Mesendoderm (in vitro differentiated cells): ENCODE results near the gene AFF2.

Experiments used
- DNase-seq: peaks from one replicate; pipeline ENCODE4 v3.0.0; 2013
- H2AK5ac ChIP-seq: 2 replicates; pipeline ENCODE4 v1.6.1; 2013; ENCODE audit warnings: low read length, inconsistent platforms
- H2BK120ac ChIP-seq: 2 replicates; pipeline ENCODE4 v1.6.1; 2013; ENCODE audit warnings: low read depth, mild to moderate bottlenecking, low read length, moderate library complexity, mixed read lengths
- H2BK15ac ChIP-seq: replicated peaks from 2 replicates; pipeline ENCODE4 v1.6.1; 2013; ENCODE audit warnings: low read depth, mild to moderate bottlenecking, moderate library complexity
- H2BK5ac ChIP-seq: 2 replicates; pipeline ENCODE4 v1.6.1; 2013; ENCODE audit warnings: low read length, inconsistent platforms
- H3K18ac ChIP-seq: 2 replicates; pipeline ENCODE4 v1.6.1; 2013; ENCODE audit warnings: mild to moderate bottlenecking, low read length, mixed read lengths
- H3K23ac ChIP-seq: one replicate; pipeline ENCODE4 v1.6.1; 2013; ENCODE audit warnings: low read length
- H3K27ac ChIP-seq: 2 replicates; pipeline ENCODE4 v1.5.1; 2013; ENCODE audit warnings: low read depth, mild to moderate bottlenecking, inconsistent platforms, low read length, moderate library complexity
- H3K27me3 ChIP-seq: 2 replicates; pipeline ENCODE4 v1.6.1; 2013; ENCODE audit warnings: low read length, control low read depth, mild to moderate bottlenecking, inconsistent platforms; ENCODE audit not compliant: insufficient read depth, poor library complexity
- H3K36me3 ChIP-seq: 2 replicates; pipeline ENCODE4 v1.6.1; 2013; ENCODE audit warnings: low read length, inconsistent platforms; ENCODE audit not compliant: control insufficient read depth, insufficient read depth
- H3K4ac ChIP-seq: one replicate; pipeline ENCODE4 v1.6.1; 2013; ENCODE audit warnings: low read depth, mild to moderate bottlenecking, low read length, moderate library complexity
- H3K4me1 ChIP-seq: 2 replicates; pipeline ENCODE4 v1.6.1; 2013; ENCODE audit warnings: low read depth, low read length, inconsistent platforms; ENCODE audit not compliant: control insufficient read depth
- H3K4me2 ChIP-seq: 2 replicates; pipeline ENCODE4 v1.6.1; 2013; ENCODE audit warnings: low read length
- H3K4me3 ChIP-seq: 2 replicates; pipeline ENCODE4 v1.5.1; 2013; ENCODE audit warnings: mild to moderate bottlenecking, low read length
- H3K56ac ChIP-seq: one replicate; pipeline ENCODE4 v1.6.1; 2013; ENCODE audit warnings: low read length
- H3K79me1 ChIP-seq: 2 replicates; pipeline ENCODE4 v1.6.1; 2013; ENCODE audit warnings: low read length, inconsistent platforms
- H3K79me2 ChIP-seq: 2 replicates; pipeline ENCODE4 v1.6.1; 2013; ENCODE audit warnings: mild to moderate bottlenecking, low read length; ENCODE audit not compliant: control insufficient read depth, insufficient read depth
- H3K9ac ChIP-seq: 2 replicates; pipeline ENCODE4 v1.6.1; 2013; ENCODE audit warnings: low read length, inconsistent platforms
- H4K5ac ChIP-seq: one replicate; pipeline ENCODE4 v1.6.1; 2013; ENCODE audit warnings: low read length
- H4K8ac ChIP-seq: one replicate; pipeline ENCODE4 v1.6.1; 2013; ENCODE audit warnings: low read depth, mild to moderate bottlenecking, control low read depth, low read length, moderate library complexity
- WGBS: extraction: QIAGEN DNeasy Blood & Tissue Kit; methylation state at CpG from one replicate; pipeline ENCODE4 v1.1.7; 2013; ENCODE audit warnings: low lambda C conversion rate, missing lambda C conversion rate; ENCODE audit not compliant: insufficient coverage; ENCODE audit errors: extremely low coverage; 5-methylcytosine and 5-hydroxymethylcytosine counted together

AFF2 gene

DNA sequence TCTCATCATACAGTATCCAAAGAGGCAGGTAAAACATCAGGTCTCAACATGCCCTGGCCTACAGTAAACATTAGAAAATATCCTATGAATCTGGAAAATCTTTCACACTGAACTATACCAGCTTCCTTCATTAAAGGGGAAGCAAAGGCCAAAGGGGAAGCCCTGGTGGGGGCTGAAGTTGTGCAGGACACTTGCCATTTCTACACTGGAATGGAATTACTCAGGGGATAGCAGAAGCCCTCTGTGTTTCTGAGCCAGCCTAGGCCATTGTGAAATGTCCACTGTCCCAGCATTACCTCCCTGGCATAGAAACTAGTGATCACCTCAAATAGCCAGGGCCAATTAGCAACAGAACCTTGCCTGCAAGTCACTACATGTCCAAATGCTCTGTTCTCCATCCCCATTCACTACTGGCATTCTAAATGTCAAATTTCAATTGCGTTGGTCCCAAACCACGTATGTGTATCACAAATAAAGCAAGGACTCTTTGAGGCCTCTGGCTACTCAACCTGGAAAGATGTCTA lies 429.9 kb downstream of the AFF2 start:
- H2BK5ac ChIP-seq, result no peak overlapping the region
- no peak overlapping the region for H3K9ac ChIP-seq
- H3K56ac ChIP-seq, result no peak overlapping the region
- H3K23ac ChIP-seq, result no peak overlapping the region
- no peak overlapping the region for H4K8ac ChIP-seq
- H3K79me1 ChIP-seq, result no peaks in the 10 kb centered on the region
- no peak overlapping the region for H3K27ac ChIP-seq
- no peak overlapping the region for H2AK5ac ChIP-seq
- no peak overlapping the region for H3K4me2 ChIP-seq
- no peak overlapping the region for H4K5ac ChIP-seq
- H2BK15ac ChIP-seq, result no peak overlapping the region
- H3K4me1 ChIP-seq, result no peaks in the 10 kb centered on the region
- DNase-seq, result no peak
- H3K27me3 ChIP-seq, result no peaks in the 10 kb centered on the region
- no peak overlapping the region for H2BK120ac ChIP-seq
- no peak overlapping the region for H3K18ac ChIP-seq
- WGBS, result no CpG with 5 or more reads among the region's 2 CpGs
- no peaks in the 10 kb centered on the region for H3K36me3 ChIP-seq
- H3K4me3 ChIP-seq, result no peak overlapping the region
- no peak overlapping the region for H3K4ac ChIP-seq
- H3K79me2 ChIP-seq, result no peaks in the 10 kb centered on the region

- no peaks in the 10 kb centered on the region for H3K36me3 ChIP-seq
- no peak overlapping the region for H2BK15ac ChIP-seq
- no peak overlapping the region for H4K5ac ChIP-seq
- no peak overlapping the region for H3K18ac ChIP-seq
- no peak overlapping the region for H3K23ac ChIP-seq
- H3K4me1 ChIP-seq, result no peaks in the 10 kb centered on the region
- H3K27me3 ChIP-seq, result no peaks in the 10 kb centered on the region
- H3K56ac ChIP-seq, result no peak overlapping the region
- H2BK120ac ChIP-seq, result no peak overlapping the region
- H3K4ac ChIP-seq, result no peak overlapping the region
- no peaks in the 10 kb centered on the region for H3K79me2 ChIP-seq
- no peak overlapping the region for H2BK5ac ChIP-seq
- H4K8ac ChIP-seq, result no peak overlapping the region
- H3K4me2 ChIP-seq, result no peak overlapping the region
- no peak overlapping the region for H2AK5ac ChIP-seq
- no CpG with 5 or more reads among the region's 4 CpGs for WGBS
- no peak for DNase-seq
- H3K9ac ChIP-seq, result no peak overlapping the region
- no peak overlapping the region for H3K27ac ChIP-seq
- no peak overlapping the region for H3K4me3 ChIP-seq
- no peaks in the 10 kb centered on the region for H3K79me1 ChIP-seq
Observed at GRCh38 chrX:148933881-148934280, 433.5 kb downstream of the AFF2 start.

DNA sequence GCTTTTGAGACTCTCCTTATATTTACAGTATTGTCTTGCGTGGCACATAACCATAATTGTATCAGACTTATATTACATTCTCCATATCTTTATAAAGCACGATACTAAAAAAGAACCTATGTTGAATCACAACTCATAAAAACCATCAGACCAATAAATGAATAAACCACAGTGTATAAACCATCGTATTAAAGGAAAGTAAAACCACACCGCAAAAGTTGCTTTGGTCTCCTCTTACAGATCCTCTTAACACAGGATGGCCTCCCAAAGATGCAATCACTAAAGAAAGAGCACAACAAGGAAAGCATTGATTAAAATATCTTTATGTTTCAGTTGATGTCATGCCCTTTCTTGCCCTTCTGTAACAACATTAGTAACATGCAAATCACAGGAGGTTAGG lies 437.9 kb downstream of the AFF2 start:
- H2BK5ac ChIP-seq, result no peak overlapping the region

DNA sequence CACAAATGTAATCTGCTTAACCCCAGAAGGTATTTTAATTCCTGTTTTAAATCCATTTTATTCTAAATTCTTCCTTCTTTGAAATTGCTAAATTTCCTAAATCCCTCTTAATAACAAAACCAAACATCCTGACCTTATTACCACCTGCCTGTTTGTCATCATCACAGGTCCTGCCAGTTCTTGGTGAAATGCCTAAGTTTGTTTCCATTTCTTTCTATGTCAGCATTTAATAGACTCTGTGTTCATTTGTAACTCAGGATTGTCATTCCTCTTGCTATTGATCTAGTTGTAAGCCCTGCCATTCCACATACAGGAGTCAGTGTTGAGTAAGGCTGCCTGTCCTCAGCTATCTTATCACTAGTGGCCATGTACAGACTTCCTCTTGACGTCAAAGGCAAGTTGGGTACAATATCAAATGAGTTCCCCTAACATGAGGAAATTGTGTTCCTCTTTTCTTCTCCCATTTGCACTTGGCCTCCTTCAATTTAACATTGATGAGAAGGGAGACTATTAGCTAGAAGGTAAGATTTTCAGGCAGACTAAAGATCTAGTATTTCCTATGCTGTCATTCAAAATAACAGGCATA lies 440.1 kb downstream of the AFF2 start:
- no peaks in the 10 kb centered on the region for H3K36me3 ChIP-seq
- no peak overlapping the region for H3K27ac ChIP-seq
- no peaks in the 10 kb centered on the region for H3K79me2 ChIP-seq
- no CpG with 5 or more reads among the region's 1 CpG for WGBS
- H2BK15ac ChIP-seq, result no peak overlapping the region
- H3K4me3 ChIP-seq, result no peak overlapping the region
- no peak overlapping the region for H4K8ac ChIP-seq
- H3K4me2 ChIP-seq, result no peak overlapping the region
- no peak overlapping the region for H4K5ac ChIP-seq
- no peaks in the 10 kb centered on the region for H3K27me3 ChIP-seq
- DNase-seq, result no peak
- no peak overlapping the region for H3K56ac ChIP-seq
- no peak overlapping the region for H2AK5ac ChIP-seq
- H3K4me1 ChIP-seq, result no peaks in the 10 kb centered on the region
- H2BK120ac ChIP-seq, result no peak overlapping the region
- no peak overlapping the region for H3K9ac ChIP-seq
- H3K23ac ChIP-seq, result no peak overlapping the region
- no peaks in the 10 kb centered on the region for H3K79me1 ChIP-seq
- H3K18ac ChIP-seq, result no peak overlapping the region
- no peak overlapping the region for H3K4ac ChIP-seq
- H2BK5ac ChIP-seq, result no peak overlapping the region

More for the DNA sequence above, 437.9 kb downstream of the AFF2 start:
- no peak overlapping the region for H3K9ac ChIP-seq
- no peaks in the 10 kb centered on the region for H3K79me2 ChIP-seq
- no peak overlapping the region for H2AK5ac ChIP-seq
- no CpG with 5 or more reads among the region's 4 CpGs for WGBS
- no peak overlapping the region for H2BK15ac ChIP-seq
- no peak overlapping the region for H2BK120ac ChIP-seq
- no peaks in the 10 kb centered on the region for H3K27me3 ChIP-seq
- no peak overlapping the region for H3K27ac ChIP-seq
- H4K8ac ChIP-seq, result no peak overlapping the region
- H3K4ac ChIP-seq, result no peak overlapping the region
- no peak overlapping the region for H3K4me2 ChIP-seq
- H4K5ac ChIP-seq, result no peak overlapping the region
- no peak overlapping the region for H3K4me3 ChIP-seq
- no peak overlapping the region for H3K23ac ChIP-seq
- no peaks in the 10 kb centered on the region for H3K36me3 ChIP-seq
- no peak overlapping the region for H3K18ac ChIP-seq
- H3K4me1 ChIP-seq, result no peaks in the 10 kb centered on the region
- H3K79me1 ChIP-seq, result no peaks in the 10 kb centered on the region
- no peak for DNase-seq
- no peak overlapping the region for H3K56ac ChIP-seq

- no peak overlapping the region for H4K5ac ChIP-seq
- no peak for DNase-seq
- WGBS, result no CpG with 5 or more reads among the region's 5 CpGs
- no peak overlapping the region for H2BK15ac ChIP-seq
- no peak overlapping the region for H2AK5ac ChIP-seq
- H2BK120ac ChIP-seq, result no peak overlapping the region
- H3K27ac ChIP-seq, result no peak overlapping the region
- no peak overlapping the region for H3K9ac ChIP-seq
- H3K4me2 ChIP-seq, result no peak overlapping the region
- no peaks in the 10 kb centered on the region for H3K27me3 ChIP-seq
- no peaks in the 10 kb centered on the region for H3K79me1 ChIP-seq
- H4K8ac ChIP-seq, result no peak overlapping the region
- H2BK5ac ChIP-seq, result no peak overlapping the region
- no peaks in the 10 kb centered on the region for H3K79me2 ChIP-seq
- H3K4me1 ChIP-seq, result no peaks in the 10 kb centered on the region
- no peak overlapping the region for H3K18ac ChIP-seq
- H3K56ac ChIP-seq, result no peak overlapping the region
- H3K36me3 ChIP-seq, result no peaks in the 10 kb centered on the region
- H3K4me3 ChIP-seq, result no peak overlapping the region
- no peak overlapping the region for H3K4ac ChIP-seq
- no peak overlapping the region for H3K23ac ChIP-seq
Observed at GRCh38 chrX:148942754-148943153, 442.3 kb downstream of the AFF2 start.

- no peak overlapping the region for H2AK5ac ChIP-seq
- no peaks in the 10 kb centered on the region for H3K36me3 ChIP-seq
- WGBS, result no CpG with 5 or more reads among the region's 3 CpGs
- no peaks in the 10 kb centered on the region for H3K4me1 ChIP-seq
- no peak overlapping the region for H3K4me2 ChIP-seq
- no peak overlapping the region for H2BK5ac ChIP-seq
- no peaks in the 10 kb centered on the region for H3K27me3 ChIP-seq
- H3K27ac ChIP-seq, result no peak overlapping the region
- H3K56ac ChIP-seq, result no peak overlapping the region
- H4K5ac ChIP-seq, result no peak overlapping the region
- H2BK15ac ChIP-seq, result no peak overlapping the region
- no peak overlapping the region for H3K4me3 ChIP-seq
- DNase-seq, result no peak
- no peak overlapping the region for H2BK120ac ChIP-seq
- no peak overlapping the region for H3K18ac ChIP-seq
- H3K9ac ChIP-seq, result no peak overlapping the region
- no peak overlapping the region for H4K8ac ChIP-seq
- no peak overlapping the region for H3K23ac ChIP-seq
- no peaks in the 10 kb centered on the region for H3K79me1 ChIP-seq
- H3K79me2 ChIP-seq, result no peaks in the 10 kb centered on the region
- H3K4ac ChIP-seq, result no peak overlapping the region
Observed at GRCh38 chrX:148947399-148947975, 447.1 kb downstream of the AFF2 start.
